GM03348 (cell line): ENCODE results near the gene USP24.
"Not testable (repeated sequence)": the region's sequence is repeated elsewhere in the genome, so short reads cannot be mapped to it uniquely, and the experiment has no call there.

Source experiments
- DNase-seq: peaks from one replicate; pipeline ENCODE4 v3.0.0; 2012; ENCODE audit warnings: low spot score

Gene USP24

DNA sequence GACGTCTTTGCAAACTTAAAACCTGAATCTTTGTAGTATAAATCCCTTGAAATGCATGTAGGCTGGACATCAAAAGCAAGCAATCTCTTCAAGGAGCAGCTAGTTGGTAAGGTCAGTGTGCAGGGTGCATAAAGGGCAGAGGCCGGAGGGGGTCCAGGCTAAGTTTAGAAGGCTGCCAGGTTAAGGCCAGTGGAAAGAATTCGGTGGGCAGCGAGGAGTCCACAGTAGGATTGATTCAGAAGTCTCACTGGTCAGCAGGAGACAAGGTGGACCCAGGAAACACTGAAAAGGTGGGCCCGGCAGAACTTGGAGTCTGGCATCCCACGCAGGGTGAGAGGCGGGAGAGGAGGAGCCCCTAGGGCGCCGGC lies 176.2 kb downstream of the USP24 start:
- no peak for DNase-seq

DNA sequence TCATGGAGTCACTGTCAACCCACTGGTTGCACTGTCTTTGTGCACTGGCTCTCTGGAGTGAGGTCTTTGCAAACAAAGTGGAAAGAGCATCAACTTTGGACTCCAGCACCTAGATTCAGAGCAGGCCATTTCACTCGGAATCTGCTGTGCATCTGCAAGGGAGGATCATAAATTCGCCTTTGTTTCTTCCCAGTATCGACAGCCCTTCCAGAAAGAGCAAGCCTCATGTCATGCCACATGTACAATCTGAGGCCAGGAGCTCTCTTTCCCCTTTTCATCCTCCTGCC lies 176.7 kb downstream of the USP24 start:
- no peak for DNase-seq

DNA sequence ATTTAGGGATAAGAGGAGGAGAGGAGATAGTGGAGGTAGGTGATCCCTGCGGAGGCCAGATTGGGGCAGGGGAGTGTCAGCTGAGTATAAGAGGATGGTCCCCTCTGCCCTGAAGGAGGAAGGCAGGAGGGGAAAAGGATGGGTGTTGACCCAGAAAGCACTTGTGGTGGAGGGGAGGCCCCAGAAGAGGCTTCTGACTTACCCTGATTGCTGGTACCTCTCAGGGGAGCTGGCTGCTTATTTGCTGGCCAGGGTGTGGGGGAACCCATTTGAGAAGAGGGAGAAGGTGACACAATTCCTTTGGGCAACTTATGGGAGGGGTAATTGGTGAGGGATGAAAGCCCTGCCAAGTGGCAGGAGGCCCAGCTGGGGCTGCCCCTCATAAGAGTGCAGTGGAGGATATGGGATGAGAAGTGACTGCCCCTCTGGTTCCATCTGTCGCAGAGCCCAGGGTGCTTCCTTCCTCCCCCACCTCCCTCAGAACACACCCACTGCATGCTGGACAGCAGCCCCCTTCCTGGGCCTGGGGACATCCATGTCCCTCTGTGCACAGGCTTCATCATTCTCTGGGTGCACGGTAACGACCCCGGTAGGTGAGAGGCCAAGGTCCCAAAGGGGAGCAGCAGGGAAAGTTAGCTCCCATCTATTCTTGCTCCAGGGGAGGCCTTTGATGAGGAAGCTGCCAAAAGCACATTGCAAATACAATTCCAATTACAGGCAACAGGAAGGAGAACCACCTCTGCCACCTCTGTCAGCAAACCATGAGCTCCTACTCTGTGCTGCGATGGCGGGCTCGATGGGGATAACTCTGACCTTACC lies 177.2 kb downstream of the USP24 start:
- no peak for DNase-seq

DNA sequence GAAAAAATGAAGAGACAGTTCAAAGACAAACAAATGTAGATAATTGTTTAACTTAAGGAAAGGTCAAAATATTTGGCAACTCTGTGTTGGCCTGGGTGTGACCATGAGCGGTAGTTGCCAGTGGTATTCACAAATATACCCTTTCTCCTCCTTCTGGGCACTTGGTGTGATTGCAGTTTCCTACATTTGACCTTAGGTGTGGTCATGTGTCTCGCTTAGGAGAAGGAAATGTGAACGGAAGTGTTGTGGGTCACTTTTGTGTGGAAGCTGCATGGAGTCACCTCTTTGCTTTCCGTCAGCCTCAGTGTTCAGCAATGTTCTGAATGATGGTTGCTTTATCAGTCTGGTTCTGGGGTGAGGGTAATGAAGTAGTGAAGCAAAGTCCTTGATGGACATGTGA lies 179.3 kb downstream of the USP24 start:
- no peak for DNase-seq

DNA sequence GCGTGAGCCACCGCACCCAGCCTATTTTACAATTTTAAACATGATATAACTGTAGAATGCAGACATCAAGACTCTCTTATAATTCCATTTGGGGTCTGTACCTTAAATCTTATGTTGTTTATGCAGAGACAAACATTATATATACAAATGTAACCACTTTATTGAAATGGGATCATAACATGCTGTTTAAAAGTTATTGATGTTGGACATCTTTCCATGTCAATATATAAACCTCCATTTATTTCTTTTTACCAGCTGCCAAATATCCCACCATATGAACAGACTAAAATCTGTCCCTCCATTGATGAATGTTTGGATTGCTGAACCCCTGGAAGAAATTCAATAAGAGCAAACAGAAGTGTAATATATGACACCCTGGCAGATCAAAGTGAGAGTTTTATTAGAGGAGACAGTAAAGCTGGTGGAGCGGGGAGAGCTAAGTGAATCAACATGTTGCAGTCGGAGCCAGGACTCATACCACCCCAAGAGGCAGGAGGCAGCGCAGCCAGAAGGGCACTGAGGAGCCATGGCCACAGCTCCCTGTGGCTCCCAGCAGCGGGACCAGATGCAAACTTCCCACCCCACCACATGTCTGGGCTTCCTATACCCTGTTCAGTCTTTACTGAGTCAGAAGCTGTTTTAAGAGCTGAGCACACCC lies 180.6 kb downstream of the USP24 start:
- peak; percentile 27 for DNase-seq

DNA sequence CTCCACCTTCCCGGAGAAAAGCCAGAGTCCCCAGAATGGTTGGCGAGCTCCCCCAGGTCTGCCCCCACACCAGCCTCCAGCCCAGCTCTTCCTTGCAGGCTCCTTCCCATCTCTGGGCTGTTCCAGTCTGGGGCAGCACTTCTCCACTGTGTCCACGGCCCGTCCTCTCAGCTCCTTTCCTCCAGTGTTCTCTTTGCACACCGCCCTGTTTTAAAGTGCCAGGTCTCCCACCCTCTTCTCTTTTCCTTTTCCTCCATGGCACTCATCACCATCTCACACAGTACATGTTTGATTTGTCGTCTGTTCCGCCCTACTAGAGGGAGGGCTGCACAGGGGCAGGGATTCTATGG lies 181.9 kb downstream of the USP24 start:
- no peak for DNase-seq

DNA sequence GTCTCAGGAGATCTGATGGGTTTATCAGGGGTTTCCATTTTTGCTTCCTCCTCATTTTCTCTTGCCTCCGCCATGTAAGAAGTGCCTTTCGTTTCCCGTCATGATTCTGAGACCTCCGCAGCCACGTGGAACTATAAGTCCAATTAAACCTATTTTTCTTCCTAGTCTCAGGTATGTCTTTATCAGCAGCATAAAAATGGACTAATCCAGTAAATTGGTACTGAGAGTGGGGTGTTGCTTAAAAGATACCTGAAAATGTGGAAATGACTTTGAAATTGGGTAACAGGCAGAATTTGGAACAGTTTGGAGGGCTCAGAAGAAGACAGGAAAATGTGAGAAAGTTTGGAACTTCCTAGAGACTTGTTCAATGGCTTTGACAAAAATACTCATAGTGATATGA lies 184.1 kb downstream of the USP24 start:
- not testable (repeated sequence) for DNase-seq

DNA sequence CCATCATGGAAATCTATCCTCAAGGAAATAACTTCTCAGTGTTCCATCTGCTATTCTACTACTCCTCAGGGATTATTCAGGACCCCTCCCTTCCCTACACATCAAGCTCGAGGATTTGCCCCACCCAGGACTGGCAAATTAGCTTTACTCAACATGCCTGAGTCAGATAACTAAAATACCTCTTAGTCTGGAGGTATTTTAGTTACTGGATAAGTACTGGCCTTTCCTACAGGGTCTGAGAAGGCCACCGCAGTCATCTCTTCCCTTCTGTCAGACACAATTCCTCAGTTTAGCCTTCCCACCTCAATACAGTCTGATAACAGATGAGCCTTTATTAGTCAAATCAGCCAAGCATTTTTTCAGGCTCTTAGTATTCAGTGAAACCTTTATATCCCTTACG lies 188.5 kb downstream of the USP24 start:
- DNase-seq, result not testable (repeated sequence)

DNA sequence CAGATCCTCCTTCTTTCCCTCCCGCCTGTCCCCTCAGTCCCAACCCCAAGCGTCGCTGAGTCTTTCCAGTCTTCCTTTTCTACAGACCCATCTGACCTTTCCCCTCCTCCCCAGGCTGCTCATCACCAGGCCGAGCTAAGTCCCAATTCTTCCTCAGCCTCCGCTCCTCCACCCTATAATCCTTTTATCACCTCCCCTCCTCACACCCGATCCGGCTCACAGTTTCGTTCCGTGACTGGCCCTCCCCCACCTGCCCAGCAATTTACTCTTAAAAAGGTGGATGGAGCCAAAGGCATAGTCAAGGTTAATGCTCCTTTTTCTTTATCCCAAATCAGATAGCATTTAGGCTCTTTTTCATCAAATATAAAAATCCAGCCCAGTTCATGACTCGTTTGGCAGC lies 191.0 kb downstream of the USP24 start:
- DNase-seq, result not testable (repeated sequence)

DNA sequence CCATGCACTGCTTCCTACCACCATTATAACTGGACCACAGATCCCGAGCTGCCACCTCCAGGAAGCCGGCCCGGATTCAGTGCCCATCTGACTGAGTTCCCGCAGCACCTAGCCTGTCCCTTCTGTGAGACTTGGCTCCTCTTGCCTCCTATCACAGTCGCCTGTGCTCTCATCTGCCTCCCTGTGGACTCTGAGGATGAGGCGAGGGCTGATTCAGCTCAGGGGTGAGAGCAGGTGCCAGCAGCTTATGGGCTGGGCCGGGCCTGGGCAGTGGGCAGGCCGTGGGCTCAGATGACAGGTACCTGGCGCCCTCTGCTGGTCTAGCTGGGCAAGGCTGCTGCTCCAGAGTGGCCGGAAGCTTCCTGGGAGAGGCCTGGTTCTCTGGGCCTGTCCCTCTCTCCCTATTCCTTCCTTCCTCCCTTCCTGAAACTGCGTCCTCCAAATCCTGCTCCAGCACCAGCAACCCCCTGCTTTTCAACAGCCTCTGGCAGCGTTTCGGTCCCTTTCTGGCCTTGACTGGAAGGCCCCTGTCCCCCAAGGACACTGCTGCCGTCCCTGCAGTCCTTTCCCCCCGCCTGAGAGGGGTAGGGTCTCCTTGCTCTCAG lies 193.1 kb downstream of the USP24 start:
- DNase-seq, result peak; percentile 95

DNA sequence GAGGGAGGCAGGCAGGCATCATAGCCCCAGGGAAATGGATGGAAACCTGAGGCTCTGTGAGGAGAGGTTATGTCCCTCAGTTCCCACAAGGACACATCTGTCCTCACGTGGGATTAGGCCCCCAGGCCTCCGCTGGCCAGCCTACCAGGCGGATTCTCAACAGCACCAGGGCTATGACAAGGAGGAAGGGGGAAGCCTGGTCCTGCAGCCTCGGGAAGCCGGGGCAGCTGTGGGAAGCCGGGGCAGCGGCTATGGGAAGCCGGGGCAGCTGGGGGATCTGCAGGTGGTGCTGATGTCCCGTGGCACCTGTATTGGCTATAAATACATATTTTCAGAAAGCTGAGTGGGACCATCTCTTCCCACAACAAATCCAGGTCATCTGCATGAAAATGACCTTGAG lies 196.8 kb downstream of the USP24 start:
- no peak for DNase-seq
